Inflammatory macrophage treated with lipopolysaccharide for 4 hours (primary cell): ENCODE data around the gene MFGE8.

Source experiments
- DNase-seq: peaks from one replicate; pipeline ENCODE4 v3.0.0-alpha.2; 2020

Gene MFGE8

GRCh38 chr15:88917760-88918159 lies 4.6 kb upstream of the MFGE8 start:
- peak; percentile 59 for DNase-seq

- no peak for DNase-seq
These were observed 2.2 kb upstream of the MFGE8 start for GRCh38 chr15:88915354-88915753.

- no peak for DNase-seq
These were observed 631 bp upstream of the MFGE8 start for GRCh38 chr15:88913850-88914169.

DNA sequence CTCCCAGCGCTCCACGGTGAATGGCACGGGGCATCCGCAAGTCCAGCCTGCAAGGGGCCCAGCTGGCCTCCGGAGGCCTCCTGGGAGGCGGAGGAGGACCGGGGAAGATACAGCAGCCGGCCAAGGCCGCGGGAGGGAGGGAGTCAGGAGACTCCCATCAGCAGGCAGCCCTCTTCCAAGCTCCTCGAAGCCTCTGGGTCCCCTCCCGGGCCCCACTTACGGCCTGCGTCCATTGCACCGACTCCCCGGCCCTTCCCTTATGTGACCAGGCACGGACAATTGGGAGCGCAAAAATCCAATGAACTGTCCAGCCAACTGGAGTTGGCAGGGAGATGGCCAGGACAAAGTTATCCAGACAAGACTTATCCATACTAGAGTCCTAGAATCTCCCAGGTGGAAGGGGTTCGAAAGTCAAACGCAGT lies 668 bp downstream of the MFGE8 start:
- no peak for DNase-seq

- no peak for DNase-seq
These were observed 1.4 kb downstream of the MFGE8 start for GRCh38 chr15:88911766-88912118.

DNA sequence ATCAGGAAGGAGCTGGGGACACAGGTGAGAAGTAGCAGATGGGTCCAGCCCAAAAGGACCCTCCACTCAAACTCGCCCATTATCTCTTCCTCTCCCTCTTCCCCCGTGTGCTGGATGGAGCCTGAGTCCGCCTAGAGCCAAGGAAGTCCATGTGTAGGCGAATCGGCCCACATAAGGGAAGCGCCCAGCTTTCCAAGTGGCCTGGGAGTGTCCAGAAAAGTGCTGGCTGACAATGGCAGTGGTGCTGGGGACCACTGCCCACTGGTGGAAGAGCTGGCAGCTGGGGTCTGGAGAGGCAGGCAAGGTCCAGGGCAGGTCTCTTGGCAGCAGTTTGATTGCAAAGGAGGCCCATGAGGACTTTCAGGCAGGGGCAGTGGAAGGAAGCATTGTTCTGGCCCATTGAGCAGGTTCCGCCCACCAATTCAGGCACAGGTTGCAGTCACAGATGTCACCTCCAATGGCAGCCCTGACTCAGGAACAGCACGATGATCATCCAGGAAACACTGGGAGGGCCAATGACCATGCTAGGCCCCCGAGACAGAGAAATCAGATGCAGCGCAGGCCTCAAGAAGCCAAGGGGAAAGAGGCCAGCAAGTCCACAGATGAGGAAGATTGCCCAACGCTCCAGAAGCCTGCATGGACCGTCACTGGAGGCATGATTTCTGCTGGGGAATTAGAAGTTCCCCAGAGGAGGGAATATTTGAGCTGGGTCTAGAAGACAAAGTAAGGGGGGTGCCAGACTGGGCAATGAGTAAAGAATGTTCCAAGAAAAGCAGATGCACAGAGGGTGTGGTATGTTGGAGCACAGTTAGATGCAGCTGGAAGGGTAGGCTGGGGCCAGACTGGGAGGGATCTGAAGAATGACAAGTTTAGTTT lies 3.0 kb downstream of the MFGE8 start:
- DNase-seq, result no peak

DNA sequence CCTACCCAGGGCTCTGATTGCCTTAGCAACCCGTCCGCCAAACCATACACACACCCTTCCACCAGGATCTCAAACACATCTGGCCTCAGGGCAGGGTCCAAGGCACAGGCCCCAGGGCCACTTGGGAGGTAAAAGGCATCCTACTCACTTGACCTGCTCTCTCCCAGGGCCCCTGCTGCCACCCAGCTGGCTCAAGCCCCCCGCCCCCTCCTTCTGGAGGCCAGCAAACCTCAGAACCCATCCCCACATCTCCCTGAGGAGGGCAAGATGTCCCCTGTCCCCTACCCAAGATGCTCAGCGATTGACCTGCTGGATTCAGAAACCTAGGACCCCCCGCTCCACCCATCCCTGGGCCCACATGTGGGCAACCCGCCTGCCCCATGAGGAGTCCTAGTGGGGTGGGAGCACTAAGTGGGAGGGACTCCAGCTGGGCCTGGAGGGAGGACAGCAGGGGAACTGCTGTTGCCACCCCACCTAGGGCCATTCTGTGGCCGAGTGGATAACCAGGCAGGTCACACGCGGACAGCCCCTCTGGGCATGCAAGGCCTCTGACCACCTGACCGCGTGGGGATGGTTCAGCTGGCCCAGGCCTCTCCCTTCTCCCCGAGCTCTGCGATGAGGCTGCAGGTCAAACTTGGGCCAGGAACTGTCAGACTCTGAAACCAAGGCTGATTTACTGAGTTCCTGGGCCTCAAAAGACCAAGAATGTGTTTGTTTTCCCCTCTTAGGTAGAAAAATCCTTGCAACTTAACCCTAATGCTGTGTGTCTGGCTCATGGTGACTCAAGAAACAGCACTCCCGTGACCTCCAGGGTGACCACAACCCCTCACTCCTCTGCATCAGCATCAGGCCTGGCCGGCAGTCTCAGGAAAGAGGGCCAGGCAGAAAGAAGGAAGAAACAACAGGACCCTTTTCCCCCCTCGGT lies 4.2 kb downstream of the MFGE8 start:
- DNase-seq, result no peak

DNA sequence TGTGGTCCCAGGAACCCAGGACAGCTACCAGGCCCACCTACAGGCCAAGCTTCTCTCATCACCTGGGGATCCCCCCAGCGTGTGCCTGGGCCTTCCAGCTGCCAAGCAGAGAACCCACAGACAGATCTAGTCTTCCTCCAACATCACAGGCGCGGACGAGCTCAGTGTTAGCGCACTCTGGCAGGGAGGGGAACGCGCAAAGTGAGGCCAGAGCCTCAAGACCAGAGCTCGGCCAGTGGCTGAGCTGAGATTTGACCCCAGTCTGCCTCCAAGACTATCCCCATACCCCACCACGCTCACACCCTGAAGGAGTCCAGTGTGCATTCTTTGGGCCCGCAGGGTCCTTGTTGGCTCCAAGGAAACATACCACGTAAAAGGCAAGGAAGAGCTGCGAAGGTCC lies 5.1 kb downstream of the MFGE8 start:
- no peak for DNase-seq

GRCh38 chr15:88907111-88907510 lies 6.1 kb downstream of the MFGE8 start:
- no peak for DNase-seq

DNA sequence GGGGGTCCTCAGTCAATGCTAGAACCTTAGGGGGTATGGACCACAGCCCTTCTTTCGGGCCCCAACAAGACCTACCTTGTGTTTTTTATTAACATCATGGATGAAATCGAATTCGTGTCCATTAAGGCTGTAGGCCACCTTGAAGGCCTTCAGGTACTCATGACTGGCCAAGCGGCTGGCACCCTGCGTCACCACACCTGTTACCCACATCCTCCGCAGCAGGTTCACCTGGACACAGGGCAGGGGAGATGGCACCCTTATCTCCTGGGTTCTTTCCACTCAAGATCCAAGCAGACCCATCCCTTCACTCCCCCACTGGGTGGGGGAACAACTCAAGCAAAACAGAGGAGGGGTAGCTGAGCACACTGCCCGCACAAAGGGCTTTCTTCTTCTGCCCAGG lies 6.6 kb downstream of the MFGE8 start:
- no peak for DNase-seq

DNA sequence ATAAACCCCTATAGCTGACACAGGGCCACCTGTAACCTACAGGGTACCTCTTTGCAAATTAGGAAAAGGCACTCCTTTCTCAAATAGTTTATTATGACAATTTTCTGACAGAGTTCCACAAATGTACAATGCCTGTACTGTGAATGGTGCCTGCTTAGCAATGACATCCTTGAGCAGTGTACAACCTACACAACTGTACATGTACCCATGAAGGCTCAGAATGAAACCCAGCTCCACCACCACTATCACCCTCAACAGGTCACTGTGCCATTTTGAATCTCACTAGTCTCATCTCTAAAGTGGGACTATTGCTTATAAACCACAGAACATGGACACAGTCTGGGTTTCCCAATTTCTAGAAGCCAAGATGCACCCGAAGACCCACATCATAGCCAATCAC lies 7.0 kb downstream of the MFGE8 start:
- no peak for DNase-seq

GRCh38 chr15:88905576-88905975 lies 7.6 kb downstream of the MFGE8 start:
- DNase-seq, result no peak

- peak; percentile 64 for DNase-seq
These were observed 8.4 kb downstream of the MFGE8 start for GRCh38 chr15:88904624-88905327.

- DNase-seq, result no peak
These were observed 8.9 kb downstream of the MFGE8 start for GRCh38 chr15:88904257-88904623.

DNA sequence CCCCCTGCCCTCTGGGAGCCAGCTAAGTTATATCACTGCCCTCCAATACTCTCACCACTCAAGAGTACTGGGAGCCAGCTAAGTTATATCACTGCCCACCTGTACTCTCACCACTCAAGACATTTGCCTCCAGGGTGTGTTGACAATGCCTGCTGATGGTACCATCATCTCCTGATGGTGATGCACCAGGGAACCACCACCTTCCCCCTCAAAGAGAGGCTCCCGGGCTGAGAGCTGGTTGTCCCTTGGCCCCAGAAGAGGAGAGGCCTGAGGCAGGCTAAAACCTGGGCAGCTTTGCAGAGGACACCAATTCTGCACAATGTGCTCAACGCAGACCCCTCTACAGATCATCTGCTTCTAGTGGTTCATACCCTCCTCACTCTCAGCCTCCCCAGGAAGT lies 10.3 kb downstream of the MFGE8 start:
- no peak for DNase-seq

- no peak for DNase-seq
These were observed 10.9 kb downstream of the MFGE8 start for GRCh38 chr15:88902221-88902835.

DNA sequence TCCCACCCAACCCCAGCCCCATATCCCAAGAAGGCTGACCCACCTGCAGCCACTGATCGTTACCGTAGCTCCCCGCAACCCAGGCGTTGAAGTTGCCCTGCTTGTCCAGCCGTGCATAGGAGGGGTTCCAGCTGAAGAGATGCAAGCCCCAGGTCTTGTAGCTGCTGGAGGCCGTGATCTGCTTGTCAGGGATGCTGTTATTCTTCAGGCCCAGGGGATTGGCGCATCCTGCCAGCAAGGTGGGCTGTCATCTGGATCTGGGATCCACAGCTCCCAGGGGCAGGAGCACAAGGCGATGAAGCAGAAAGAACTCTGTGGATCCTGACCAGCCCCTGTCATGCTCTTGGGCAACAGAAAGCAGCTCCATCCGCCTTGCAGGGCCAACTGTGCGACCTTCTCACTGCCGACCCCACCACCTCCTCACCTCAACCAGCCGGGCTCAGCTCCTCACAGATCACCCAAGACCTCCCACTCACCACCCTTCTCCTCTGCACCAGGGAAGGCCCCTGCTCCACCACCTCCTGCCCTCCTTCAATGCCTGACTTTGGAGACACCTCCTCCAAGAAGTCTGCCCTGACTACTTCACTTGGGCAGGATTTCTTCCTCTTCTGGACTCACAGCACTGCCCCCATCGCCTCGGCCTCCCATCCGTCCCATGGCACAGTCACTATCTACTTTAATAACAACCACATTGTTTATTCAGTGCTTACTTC lies 11.5 kb downstream of the MFGE8 start:
- no peak for DNase-seq

DNA sequence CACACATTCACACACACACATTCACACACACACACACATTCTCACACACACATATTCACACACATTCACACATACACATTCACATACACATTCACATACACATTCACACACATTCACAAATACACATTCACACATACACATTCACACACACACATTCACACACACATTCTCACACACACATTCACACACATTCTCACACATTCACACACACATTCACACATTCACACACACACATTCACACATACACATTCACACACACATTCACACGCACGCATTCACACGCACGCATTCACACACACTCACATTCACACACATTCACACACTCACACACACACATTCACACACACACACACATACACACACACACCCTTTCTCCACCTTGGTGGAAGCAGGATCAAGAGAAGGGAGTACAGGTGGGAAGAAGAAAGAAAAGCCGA lies 12.2 kb downstream of the MFGE8 start:
- DNase-seq, result no peak

DNA sequence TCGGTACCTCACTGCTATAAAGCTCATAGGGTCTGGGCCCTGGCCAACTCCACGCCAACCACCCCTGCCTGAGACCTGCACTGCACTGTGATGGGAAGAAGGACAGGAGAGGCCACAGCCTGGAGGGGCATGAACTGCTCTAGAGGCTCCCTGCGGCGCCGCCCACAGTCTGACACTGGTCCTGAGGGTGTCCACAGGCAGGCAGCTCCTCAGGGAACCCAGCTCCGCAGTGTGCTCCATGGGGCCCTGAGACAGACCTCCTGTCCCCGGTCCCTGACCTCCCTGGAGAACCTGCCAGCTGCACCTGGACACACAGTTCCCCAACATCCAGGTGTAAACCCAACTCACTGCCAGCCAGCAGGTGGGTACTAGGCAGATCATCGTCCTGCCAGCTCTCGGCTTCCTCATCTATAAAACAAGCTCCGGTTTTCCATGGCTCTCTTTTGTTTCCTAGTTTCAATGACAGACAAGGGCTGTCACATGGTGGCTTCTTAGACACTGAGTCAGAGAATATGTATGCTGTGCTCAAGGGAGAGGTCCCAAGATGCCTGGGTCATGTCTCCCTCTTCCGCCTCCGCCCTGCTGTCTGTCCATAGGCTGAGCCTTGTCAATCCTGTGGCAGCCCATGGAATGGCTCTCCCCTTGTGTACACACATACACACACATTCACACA lies 12.7 kb downstream of the MFGE8 start:
- peak; percentile 30 for DNase-seq

DNA sequence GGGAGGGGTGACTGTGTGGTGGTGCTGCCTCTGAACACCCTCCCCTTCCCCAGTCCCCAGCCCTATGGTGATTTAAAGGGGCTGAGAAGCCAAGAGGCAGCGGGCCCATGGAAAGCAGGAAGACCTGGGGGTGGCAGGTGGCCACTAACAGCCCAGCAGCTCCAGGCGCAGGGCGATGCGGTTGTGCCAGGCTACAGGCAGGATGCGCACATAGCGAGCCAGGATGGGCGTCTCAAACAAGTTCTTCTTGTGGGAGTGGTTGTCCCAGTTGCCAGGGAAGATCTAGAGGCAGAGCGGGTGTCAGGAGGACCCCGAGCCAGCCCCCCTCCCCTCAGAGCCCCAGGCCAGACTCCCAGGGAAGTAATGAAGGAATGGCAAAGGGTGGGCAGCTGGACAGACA lies 13.9 kb downstream of the MFGE8 start:
- no peak for DNase-seq

DNA sequence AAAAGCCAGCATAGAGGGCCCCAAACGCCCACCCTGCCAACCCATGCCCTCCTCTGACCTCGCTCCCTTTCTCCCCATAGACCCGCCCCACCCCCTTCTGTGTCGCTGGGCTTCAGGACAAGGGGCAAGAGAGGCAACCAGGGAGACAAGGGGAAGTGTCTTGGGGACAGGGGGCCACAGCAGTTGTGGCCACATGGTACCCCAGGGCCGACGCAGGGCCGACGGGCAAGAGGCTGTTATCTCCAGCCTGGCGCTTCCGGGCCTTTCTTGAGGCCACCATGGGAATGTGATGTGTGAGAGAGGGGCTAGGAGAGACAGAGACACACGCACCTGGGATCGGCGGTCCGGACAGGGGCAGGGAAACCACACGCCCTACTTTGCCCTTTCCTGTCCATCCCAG lies 14.4 kb downstream of the MFGE8 start:
- DNase-seq, result no peak
